Hepatocyte (in vitro differentiated cells): Measurements from ENCODE around the gene SPON2. TPM values are rescaled to one million over a fixed set of nuclear protein-coding genes. Genes with fewer than 3 reads are reported as not detected.
A peak's percentile ranks its signal among the peaks of the same experiment; 100 is the strongest.

Experiments used
- DNase-seq: peaks from one replicate; pipeline ENCODE4 v3.0.0-alpha.2; 2016; ENCODE audit warnings: low spot score
- H2AFZ ChIP-seq: fragments of 200-600 bp; sonication (generic); 2 replicates; pipeline ENCODE4 v1.6.0; 2016; ENCODE audit warnings: antibody characterized with exemption, mild to moderate bottlenecking
- H3K27ac ChIP-seq: fragments of 200-600 bp; sonication (generic); 2 replicates; pipeline ENCODE4 v1.5.1; 2016; ENCODE audit warnings: mild to moderate bottlenecking
- H3K27me3 ChIP-seq: fragments of 200-600 bp; sonication (generic); 2 replicates; pipeline ENCODE4 v1.6.1; 2016
- H3K36me3 ChIP-seq: fragments of 200-600 bp; sonication (generic); replicated peaks from 2 replicates; pipeline ENCODE4 v1.5.1; 2016; ENCODE audit warnings: low read depth; ENCODE audit not compliant: insufficient read depth
- H3K4me1 ChIP-seq: fragments of 200-600 bp; sonication (generic); 2 replicates; pipeline ENCODE4 v1.5.1; 2016; ENCODE audit warnings: mild to moderate bottlenecking, moderate library complexity; ENCODE audit not compliant: insufficient read depth
- H3K4me2 ChIP-seq: fragments of 200-600 bp; sonication (generic); 2 replicates; pipeline ENCODE4 v1.6.0; 2016
- H3K4me3 ChIP-seq: fragments of 200-600 bp; sonication (generic); 2 replicates; pipeline ENCODE4 v1.5.1; 2016; ENCODE audit warnings: mild to moderate bottlenecking
- H3K79me2 ChIP-seq: fragments of 200-600 bp; sonication (generic); 2 replicates; pipeline ENCODE4 v1.6.0; 2017; ENCODE audit warnings: mild to moderate bottlenecking
- H3K9me2 ChIP-seq: fragments of 200-600 bp; sonication (generic); replicated peaks from 2 replicates; pipeline ENCODE4 v1.6.0; 2017; ENCODE audit warnings: mild to moderate bottlenecking; ENCODE audit not compliant: insufficient read depth
- H3K9me3 ChIP-seq: fragments of 200-600 bp; sonication (generic); 2 replicates; pipeline ENCODE4 v1.5.1; 2016; ENCODE audit warnings: low read depth, mild to moderate bottlenecking
- H4K20me1 ChIP-seq: fragments of 200-600 bp; sonication (generic); 2 replicates; pipeline ENCODE4 v1.6.0; 2016; ENCODE audit warnings: mild to moderate bottlenecking; ENCODE audit not compliant: insufficient read depth, poor library complexity, severe bottlenecking
- CTCF ChIP-seq: fragments of 200-600 bp; sonication (generic); IDR thresholded peaks from 2 replicates; pipeline ENCODE4 v1.5.1; 2016; ENCODE audit warnings: antibody characterized with exemption, mild to moderate bottlenecking; ENCODE audit not compliant: poor library complexity
- EZH2 ChIP-seq: fragments of 200-600 bp; sonication (generic); IDR thresholded peaks from 2 replicates; pipeline ENCODE4 v1.6.1; 2016; ENCODE audit warnings: antibody characterized with exemption, mild to moderate bottlenecking, borderline replicate concordance
- EZH2phosphoT487 ChIP-seq: fragments of 200-600 bp; sonication (generic); IDR thresholded peaks from one replicate; pipeline ENCODE4 v1.6.1; 2018; ENCODE audit warnings: antibody characterized with exemption, mild to moderate bottlenecking, low read depth, moderate library complexity; ENCODE audit not compliant: unreplicated experiment, severe bottlenecking
- WGBS: methylation state at CpG from one replicate; pipeline ENCODE4 v1.1.6; 2016; ENCODE audit warnings: low lambda C conversion rate; ENCODE audit errors: missing lambda C conversion rate; 5-methylcytosine and 5-hydroxymethylcytosine counted together
- polyA plus RNA-seq: library from polyadenylated mRNA; unstranded; fragments of >200 nt; fragmentation: Nextera tagmentation; extraction: Ambion mirVana; gene quantifications from 2 replicates; pipeline ENCODE4 v1.2.1, GENCODE V29; 2016
- total RNA-seq: library from RNA; depleted of rRNA; stranded (reverse); fragments of >200 nt; gene quantifications from 2 replicates; pipeline ENCODE4 v1.2.3, GENCODE V29; 2014

The SPON2 gene
- total and polyA plus RNA-seq, 2 experiments from 2014 or later = 403 to 1,210 TPM

- peaks cover 72% of the 10 kb centered on the region for H3K4me1 ChIP-seq
- no peak for TF ChIP-seq CTCF
- no peak for TF ChIP-seq EZH2phosphoT487
- TF ChIP-seq EZH2 = no peak
- no peaks in the 10 kb centered on the region for H3K36me3 ChIP-seq
- no peaks in the 10 kb centered on the region for H3K9me2 ChIP-seq
- H3K9me3 ChIP-seq = no peaks in the 10 kb centered on the region
- H3K27ac ChIP-seq = no peak overlapping the region
- no peaks in the 10 kb centered on the region for H4K20me1 ChIP-seq
- WGBS = 95% methylated on average over 7 of the region's 17 CpGs
- H3K79me2 ChIP-seq = no peaks in the 10 kb centered on the region
- no peak overlapping the region for H2AFZ ChIP-seq
- H3K27me3 ChIP-seq = no peaks in the 10 kb centered on the region
- no peak overlapping the region for H3K4me3 ChIP-seq
- H3K4me2 ChIP-seq = no peak overlapping the region
- no peak for DNase-seq
Observed at GRCh38 chr4:1205586-1206298, 33.4 kb upstream of the SPON2 start.

- peak; percentile 32 for DNase-seq
- Histone ChIP-seq H3K27me3 (no peaks in the 10 kb centered on the region), H3K9me3 (no peaks in the 10 kb centered on the region), H3K4me1 (peaks cover 70% of the 10 kb centered on the region), H3K27ac (no peak overlapping the region), H3K79me2 (no peaks in the 10 kb centered on the region), H2AFZ (no peak overlapping the region), H3K9me2 (no peaks in the 10 kb centered on the region), H4K20me1 (no peaks in the 10 kb centered on the region), H3K36me3 (no peaks in the 10 kb centered on the region), H3K4me2 (no peak overlapping the region), H3K4me3 (no peak overlapping the region)
- 83% methylated on average over 21 of the region's 25 CpGs for WGBS
- TF ChIP-seq CTCF (no peak), EZH2phosphoT487 (no peak), EZH2 (no peak)
Observed at GRCh38 chr4:1204828-1205585, 32.6 kb upstream of the SPON2 start.

- H3K9me2 ChIP-seq = no peaks in the 10 kb centered on the region
- peaks cover 65% of the 10 kb centered on the region for H3K4me1 ChIP-seq
- no peak for DNase-seq
- H3K36me3 ChIP-seq = no peaks in the 10 kb centered on the region
- no peak for TF ChIP-seq EZH2
- no peak for TF ChIP-seq EZH2phosphoT487
- TF ChIP-seq CTCF = no peak
- no peak overlapping the region for H2AFZ ChIP-seq
- no peaks in the 10 kb centered on the region for H3K79me2 ChIP-seq
- WGBS = 92% methylated on average over 21 of the region's 21 CpGs
- H3K4me2 ChIP-seq = no peak overlapping the region
- no peaks in the 10 kb centered on the region for H3K27me3 ChIP-seq
- H4K20me1 ChIP-seq = no peaks in the 10 kb centered on the region
- H3K27ac ChIP-seq = no peak overlapping the region
- H3K9me3 ChIP-seq = no peaks in the 10 kb centered on the region
- no peak overlapping the region for H3K4me3 ChIP-seq
Observed at GRCh38 chr4:1204286-1204827, 32.0 kb upstream of the SPON2 start.
